ENCODE results near the gene PLA2G4D. TPM values are rescaled to one million over a fixed set of nuclear protein-coding genes. Genes with fewer than 3 reads are reported as not detected.

The PLA2G4D gene
- total RNA-seq, 3 donors from 2014 or later (not counting 1 experiment from before 2014, with no cell fraction given): not detected

- Histone ChIP-seq H3K27me3 (ENCODE audit: control insufficient read depth, insufficient read depth, low read length) (no peaks in the 10 kb centered on the region), H3K4me1 (ENCODE audit: control insufficient read depth, insufficient read depth, low read length) (no peaks in the 10 kb centered on the region), H3K4me3 (ENCODE audit: low read length) (no peak overlapping the region), H3K9me3 (ENCODE audit: control insufficient read depth, insufficient read depth, low read length) (no peaks in the 10 kb centered on the region), H3K27ac (ENCODE audit: low read length) (no peak overlapping the region), H3K36me3 (ENCODE audit: control insufficient read depth, insufficient read depth, low read length) (no peaks in the 10 kb centered on the region)
- Mint-ChIP-seq H3K9me3 (peaks cover 0 to 3% of the 10 kb centered on the region in 2 donors), H3K27me3 (ENCODE audit: low read depth in 2 of 2) (peaks cover 8 to 11% of the 10 kb centered on the region in 2 donors), H3K36me3 (no peaks in the 10 kb centered on the region), H3K27ac (no peak overlapping the region), H3K4me1 (peaks cover 0 to under 1% of the 10 kb centered on the region in 2 donors), H3K4me3 (no peak overlapping the region)
- intact Hi-C loops (cut with micrococcal nuclease): no loop called here
- no peak for DNase-seq
- WGBS (ENCODE audit: insufficient coverage): 92% methylated on average over 10 of the region's 10 CpGs
- no peak for ATAC-seq
- TF ChIP-seq CTCF (IDR thresholded peaks at IDR 0.05): no peak
Measured at GRCh38 chr15:42071717-42072116, 22.6 kb downstream of the PLA2G4D start.

GRCh38 chr15:42070976-42071350 is 23.4 kb downstream of the PLA2G4D start:
- H3K4me3 Mint-ChIP-seq: no peak overlapping the region
- peaks cover 0 to 3% of the 10 kb centered on the region in 2 donors for H3K9me3 Mint-ChIP-seq
- no peaks in the 10 kb centered on the region for H3K36me3 Mint-ChIP-seq
- H3K4me3 ChIP-seq (ENCODE audit: low read length): no peak overlapping the region
- H3K4me1 ChIP-seq (ENCODE audit: control insufficient read depth, insufficient read depth, low read length): no peaks in the 10 kb centered on the region
- H3K27me3 ChIP-seq (ENCODE audit: control insufficient read depth, insufficient read depth, low read length): no peaks in the 10 kb centered on the region
- H3K27ac Mint-ChIP-seq: no peak overlapping the region
- 22% methylated on average over 9 of the region's 9 CpGs for WGBS (ENCODE audit: insufficient coverage)
- no peaks in the 10 kb centered on the region for H3K36me3 ChIP-seq (ENCODE audit: control insufficient read depth, insufficient read depth, low read length)
- no peak for TF ChIP-seq CTCF (IDR thresholded peaks at IDR 0.05)
- intact Hi-C loops (cut with micrococcal nuclease): no loop called here
- H3K27me3 Mint-ChIP-seq (ENCODE audit: low read depth in 2 of 2): peaks cover 14 to 18% of the 10 kb centered on the region in 2 donors
- peaks cover 0 to 7% of the 10 kb centered on the region in 2 donors for H3K4me1 Mint-ChIP-seq
- H3K9me3 ChIP-seq (ENCODE audit: control insufficient read depth, insufficient read depth, low read length): no peaks in the 10 kb centered on the region
- H3K27ac ChIP-seq (ENCODE audit: low read length): no peak overlapping the region
- no peak for ATAC-seq
- DNase-seq: no peak

GRCh38 chr15:42070279-42070975 is 23.9 kb downstream of the PLA2G4D start:
- ATAC-seq (no peak), DNase-seq (no peak)
- no peak overlapping the region for H3K27ac Mint-ChIP-seq
- peaks cover 0 to 3% of the 10 kb centered on the region in 2 donors for H3K9me3 Mint-ChIP-seq
- WGBS (ENCODE audit: insufficient coverage): 82% methylated on average over 16 of the region's 16 CpGs
- peaks cover 14 to 22% of the 10 kb centered on the region in 2 donors for H3K27me3 Mint-ChIP-seq (ENCODE audit: low read depth in 2 of 2)
- Histone ChIP-seq H3K9me3 (ENCODE audit: control insufficient read depth, insufficient read depth, low read length) (no peaks in the 10 kb centered on the region), H3K4me1 (ENCODE audit: control insufficient read depth, insufficient read depth, low read length) (no peaks in the 10 kb centered on the region), H3K36me3 (ENCODE audit: control insufficient read depth, insufficient read depth, low read length) (no peaks in the 10 kb centered on the region), H3K27ac (ENCODE audit: low read length) (no peak overlapping the region), H3K4me3 (ENCODE audit: low read length) (no peak overlapping the region), H3K27me3 (ENCODE audit: control insufficient read depth, insufficient read depth, low read length) (no peaks in the 10 kb centered on the region)
- peaks cover 0 to 7% of the 10 kb centered on the region in 2 donors for H3K4me1 Mint-ChIP-seq
- intact Hi-C loops (cut with micrococcal nuclease): no loop called here
- no peak for TF ChIP-seq CTCF (IDR thresholded peaks at IDR 0.05)
- H3K4me3 Mint-ChIP-seq: no peak overlapping the region
- no peaks in the 10 kb centered on the region for H3K36me3 Mint-ChIP-seq

All from natural killer cell (primary cell).